ENCODE data around the gene SP6.

GRCh38 chr17:47841488-47842291 lies 9.3 kb downstream of the SP6 start:
- TF ChIP-seq, protein P1, sequence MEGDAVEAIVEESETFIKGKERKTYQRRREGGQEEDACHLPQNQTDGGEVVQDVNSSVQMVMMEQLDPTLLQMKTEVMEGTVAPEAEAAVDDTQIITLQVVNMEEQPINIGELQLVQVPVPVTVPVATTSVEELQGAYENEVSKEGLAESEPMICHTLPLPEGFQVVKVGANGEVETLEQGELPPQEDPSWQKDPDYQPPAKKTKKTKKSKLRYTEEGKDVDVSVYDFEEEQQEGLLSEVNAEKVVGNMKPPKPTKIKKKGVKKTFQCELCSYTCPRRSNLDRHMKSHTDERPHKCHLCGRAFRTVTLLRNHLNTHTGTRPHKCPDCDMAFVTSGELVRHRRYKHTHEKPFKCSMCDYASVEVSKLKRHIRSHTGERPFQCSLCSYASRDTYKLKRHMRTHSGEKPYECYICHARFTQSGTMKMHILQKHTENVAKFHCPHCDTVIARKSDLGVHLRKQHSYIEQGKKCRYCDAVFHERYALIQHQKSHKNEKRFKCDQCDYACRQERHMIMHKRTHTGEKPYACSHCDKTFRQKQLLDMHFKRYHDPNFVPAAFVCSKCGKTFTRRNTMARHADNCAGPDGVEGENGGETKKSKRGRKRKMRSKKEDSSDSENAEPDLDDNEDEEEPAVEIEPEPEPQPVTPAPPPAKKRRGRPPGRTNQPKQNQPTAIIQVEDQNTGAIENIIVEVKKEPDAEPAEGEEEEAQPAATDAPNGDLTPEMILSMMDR (IDR thresholded peaks at IDR 0.05; ENCODE audit: low read depth, low read length): no peak
- TF ChIP-seq EZH2phosphoT487 (IDR thresholded peaks at IDR 0.05; ENCODE audit: low read depth): no peak

All from OCI-LY3 (cell line).